NB4 (cell line): ENCODE results near the gene C1orf50.

Experiments
- DNase-seq: peaks from one replicate; pipeline ENCODE4 v3.0.0; 2010; ENCODE audit warnings: low read depth
- H3K4me3 ChIP-seq: one replicate; pipeline ENCODE4 v1.5.1; 2011; ENCODE audit warnings: mild to moderate bottlenecking, low read depth, low read length, moderate library complexity
- MYC ChIP-seq: IDR thresholded peaks from 2 replicates; pipeline ENCODE4 v1.6.1; 2011; ENCODE audit warnings: low read depth, low read length
- POLR2A ChIP-seq: IDR thresholded peaks from 2 replicates; pipeline ENCODE4 v1.6.1; 2011; ENCODE audit warnings: mild to moderate bottlenecking; ENCODE audit not compliant: insufficient read length; ENCODE audit errors: extremely low read depth
- TF ChIP-seq, protein P1 (sequence below): IDR thresholded peaks from 2 replicates; pipeline ENCODE4 v1.6.1; 2011; ENCODE audit warnings: low read depth, low read length
- TF ChIP-seq, protein P2 (sequence below): IDR thresholded peaks from one replicate; pipeline ENCODE4 v1.5.1; 2012; ENCODE audit warnings: low read depth, low read length

Gene C1orf50

DNA sequence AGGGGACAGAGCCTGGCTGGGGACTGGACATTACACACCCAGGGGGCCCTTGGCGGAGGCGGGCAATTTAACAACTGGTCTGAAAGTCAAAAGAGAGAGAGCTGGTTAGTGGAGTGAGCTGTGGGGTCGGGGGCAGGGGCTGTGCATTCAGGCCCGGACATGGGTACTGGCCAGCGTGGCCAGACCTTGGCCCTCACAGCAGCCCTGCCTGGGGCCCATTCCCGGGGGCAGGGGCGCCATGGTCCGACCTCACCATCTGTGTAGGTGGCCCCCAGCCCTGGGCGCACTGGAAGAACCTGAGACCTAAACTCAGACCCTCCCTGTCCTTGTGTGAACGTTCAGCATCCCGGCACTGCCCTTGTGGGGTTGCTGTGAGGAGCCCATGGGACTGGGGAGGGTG lies 32.0 kb upstream of the C1orf50 start:
- H3K4me3 ChIP-seq = no peak overlapping the region
- no peak for DNase-seq
- TF ChIP-seq MYC (no peak), POLR2A (no peak)
- TF ChIP-seq, protein P1, sequence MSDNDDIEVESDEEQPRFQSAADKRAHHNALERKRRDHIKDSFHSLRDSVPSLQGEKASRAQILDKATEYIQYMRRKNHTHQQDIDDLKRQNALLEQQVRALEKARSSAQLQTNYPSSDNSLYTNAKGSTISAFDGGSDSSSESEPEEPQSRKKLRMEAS = no peak
- TF ChIP-seq, protein P2, sequence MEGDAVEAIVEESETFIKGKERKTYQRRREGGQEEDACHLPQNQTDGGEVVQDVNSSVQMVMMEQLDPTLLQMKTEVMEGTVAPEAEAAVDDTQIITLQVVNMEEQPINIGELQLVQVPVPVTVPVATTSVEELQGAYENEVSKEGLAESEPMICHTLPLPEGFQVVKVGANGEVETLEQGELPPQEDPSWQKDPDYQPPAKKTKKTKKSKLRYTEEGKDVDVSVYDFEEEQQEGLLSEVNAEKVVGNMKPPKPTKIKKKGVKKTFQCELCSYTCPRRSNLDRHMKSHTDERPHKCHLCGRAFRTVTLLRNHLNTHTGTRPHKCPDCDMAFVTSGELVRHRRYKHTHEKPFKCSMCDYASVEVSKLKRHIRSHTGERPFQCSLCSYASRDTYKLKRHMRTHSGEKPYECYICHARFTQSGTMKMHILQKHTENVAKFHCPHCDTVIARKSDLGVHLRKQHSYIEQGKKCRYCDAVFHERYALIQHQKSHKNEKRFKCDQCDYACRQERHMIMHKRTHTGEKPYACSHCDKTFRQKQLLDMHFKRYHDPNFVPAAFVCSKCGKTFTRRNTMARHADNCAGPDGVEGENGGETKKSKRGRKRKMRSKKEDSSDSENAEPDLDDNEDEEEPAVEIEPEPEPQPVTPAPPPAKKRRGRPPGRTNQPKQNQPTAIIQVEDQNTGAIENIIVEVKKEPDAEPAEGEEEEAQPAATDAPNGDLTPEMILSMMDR = no peak

DNA sequence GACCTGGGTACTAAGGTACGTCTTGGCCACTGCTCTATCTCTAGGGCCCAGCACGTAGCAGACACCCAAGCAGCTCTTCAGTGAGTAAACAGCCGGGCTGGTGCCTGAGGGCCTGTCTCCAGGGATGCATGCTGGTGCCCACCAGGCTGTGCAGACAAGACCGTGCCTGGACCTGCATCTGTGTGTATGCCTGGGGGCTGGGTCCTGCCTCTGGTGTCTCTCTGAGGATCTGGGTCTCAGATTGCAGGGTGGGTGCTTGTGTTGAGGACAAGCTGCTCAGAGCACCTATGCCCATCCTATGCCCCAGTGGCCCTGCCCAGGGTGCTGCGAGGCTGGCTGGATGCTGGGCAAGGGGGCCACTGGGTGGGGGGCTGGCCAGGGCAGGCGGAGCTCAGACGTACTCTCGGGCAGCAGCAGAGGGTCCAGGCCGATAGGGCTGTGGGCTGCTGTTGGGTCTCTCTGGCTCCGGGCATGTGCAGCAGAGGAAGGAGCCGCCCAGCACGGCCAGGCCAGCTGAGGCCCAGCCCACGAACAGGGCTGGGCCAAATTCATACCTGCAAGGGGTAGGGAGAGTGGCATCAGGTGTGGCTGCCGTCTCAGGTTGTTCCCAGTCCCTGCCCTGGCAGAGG lies 31.5 kb upstream of the C1orf50 start:
- no peak overlapping the region for H3K4me3 ChIP-seq
- DNase-seq = no peak
- TF ChIP-seq, protein P2 = no peak
- TF ChIP-seq MYC (no peak), POLR2A (no peak)
- TF ChIP-seq, protein P1 = no peak

DNA sequence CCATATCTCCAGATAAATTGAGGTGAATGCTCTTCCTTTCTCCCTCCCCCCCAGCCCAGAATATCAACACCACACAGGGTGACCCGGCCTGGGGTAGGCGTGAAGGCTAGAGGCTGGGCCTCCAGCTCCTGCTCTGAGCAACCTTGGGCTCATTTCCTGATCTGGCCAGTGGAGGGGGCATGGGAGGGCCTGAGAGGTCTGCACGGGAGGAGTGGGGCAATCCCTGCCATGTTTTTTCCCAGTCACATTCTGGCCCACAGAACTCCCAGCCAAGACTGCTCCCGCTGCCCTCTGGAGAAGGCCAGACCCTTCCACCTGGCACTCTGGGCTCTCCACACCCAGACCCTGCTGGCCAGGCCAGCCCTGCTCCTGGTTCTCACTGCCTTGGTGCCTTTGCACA lies 30.9 kb upstream of the C1orf50 start:
- no peak overlapping the region for H3K4me3 ChIP-seq
- DNase-seq = peak; percentile 40
- TF ChIP-seq, protein P1 = no peak
- TF ChIP-seq, protein P2 = no peak
- TF ChIP-seq MYC = no peak

DNA sequence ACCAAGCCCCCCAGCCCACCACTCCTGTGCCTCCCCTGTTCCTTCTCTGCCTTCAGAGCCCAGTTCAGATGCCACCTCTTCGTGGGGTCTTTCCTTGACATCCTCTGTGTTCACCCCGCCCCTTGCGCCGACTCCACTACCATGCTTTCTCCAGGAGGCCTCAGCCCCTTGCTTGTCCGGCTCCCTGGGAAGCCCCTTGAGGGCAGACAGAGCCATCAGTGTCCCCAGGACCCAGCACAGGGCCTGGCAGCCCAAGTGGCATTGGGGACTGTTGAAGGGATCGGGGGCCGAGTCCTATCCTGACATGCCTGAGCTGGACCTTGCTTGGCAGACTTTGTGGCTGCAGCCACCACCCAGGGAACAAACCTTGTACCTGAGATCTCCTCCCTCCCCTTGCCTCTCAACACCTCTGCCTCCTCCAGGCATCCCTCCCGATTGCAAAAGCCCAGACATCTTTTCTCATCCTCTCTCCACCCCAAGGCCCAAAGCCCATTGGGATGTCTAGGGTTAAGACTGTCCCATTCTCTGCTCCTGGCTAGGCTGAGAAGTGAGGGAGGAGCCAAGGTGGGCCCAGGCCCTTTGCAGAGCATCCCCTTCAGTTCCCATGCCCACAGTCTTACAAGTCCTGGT lies 30.4 kb upstream of the C1orf50 start:
- H3K4me3 ChIP-seq = no peak overlapping the region
- no peak for DNase-seq
- TF ChIP-seq POLR2A (no peak), MYC (no peak)
- TF ChIP-seq, protein P2 = no peak
- TF ChIP-seq, protein P1 = no peak

DNA sequence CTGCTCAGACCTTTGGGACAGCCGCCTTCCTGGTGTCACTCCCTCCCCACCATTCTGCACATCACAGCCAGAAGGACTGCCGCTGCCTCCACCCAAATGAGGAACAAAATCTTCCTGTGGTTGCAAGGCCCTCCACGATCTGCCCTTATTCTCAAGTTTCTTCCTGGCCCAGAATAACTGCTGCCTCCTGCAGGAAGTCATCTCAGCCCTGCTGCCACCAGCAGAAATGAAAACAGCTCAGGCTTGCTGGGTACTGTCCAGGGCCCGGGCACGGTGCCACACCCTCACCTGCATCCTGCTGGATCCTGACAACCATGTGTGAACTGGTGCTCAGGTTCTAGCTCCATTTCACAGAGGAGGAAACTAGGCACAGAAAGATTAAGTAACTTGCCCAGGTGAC lies 29.8 kb upstream of the C1orf50 start:
- H3K4me3 ChIP-seq = no peak overlapping the region
- peak; percentile 87 for DNase-seq

More for the DNA sequence above, 29.8 kb upstream of the C1orf50 start:
- TF ChIP-seq, protein P1 = peak; percentile 23; the same call in 1 of the 2 replicates
- TF ChIP-seq MYC (0 out of 2 replicates have a peak, but pooled peaks have one; percentile 46), POLR2A (no peak)
- TF ChIP-seq, protein P2 = peak; percentile 49
